Stimulated activated CD4-positive, alpha-beta T cell treated with anti-CD3 and anti-CD28 coated beads, Interleukin-1b, Interleukin-23, amount 100 ng/mL, for 48 hours (primary cell): ENCODE results near the gene C1R.

Source experiments
- DNase-seq: peaks from one replicate; pipeline ENCODE4 v3.0.0-alpha.2; 2020

Gene C1R

DNA sequence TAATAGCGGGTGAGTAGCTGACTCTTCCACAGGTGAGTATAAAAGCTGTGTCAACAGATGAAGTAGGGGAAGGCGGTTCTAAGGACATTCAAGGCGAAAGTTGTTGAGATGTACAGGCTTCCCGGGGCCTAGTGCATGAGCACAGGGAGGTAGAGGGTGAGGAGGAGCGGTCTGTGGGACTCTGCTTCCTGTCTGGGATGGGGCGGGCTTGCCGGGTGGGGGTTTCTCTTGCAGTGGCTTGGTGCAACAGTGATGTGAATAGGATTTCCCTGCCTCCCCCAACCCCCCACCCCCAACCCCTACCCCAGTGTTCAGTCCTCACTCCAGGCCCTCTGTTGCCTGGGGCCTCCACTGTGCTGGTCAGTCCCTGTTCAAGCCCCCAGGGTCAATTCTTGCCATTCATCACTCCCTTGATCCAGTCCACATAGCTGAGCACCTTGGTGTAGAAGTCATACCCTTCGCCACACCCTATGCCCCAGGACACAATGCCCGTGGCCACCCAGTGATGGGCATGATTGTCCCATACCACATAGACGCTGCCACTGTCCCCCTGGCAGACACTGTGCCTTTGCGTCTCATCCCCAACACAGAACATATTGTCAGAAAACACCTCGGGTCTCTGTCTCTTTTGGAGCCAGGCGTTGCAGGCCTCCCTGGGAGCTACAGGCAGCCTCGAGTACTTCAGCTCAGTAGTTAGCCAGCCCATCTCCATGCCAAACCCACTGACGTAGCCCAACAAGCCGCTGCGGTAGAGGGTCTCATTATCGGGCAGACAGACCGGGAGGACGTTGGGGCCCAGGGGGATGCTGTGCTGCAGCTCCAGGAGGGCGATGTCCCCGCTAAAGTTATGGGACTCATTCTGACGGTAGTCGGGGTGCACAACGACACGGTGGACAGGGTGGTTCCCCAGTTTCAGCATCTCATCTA, 4.0 kb upstream of the C1R start:
- no peak for DNase-seq

DNA sequence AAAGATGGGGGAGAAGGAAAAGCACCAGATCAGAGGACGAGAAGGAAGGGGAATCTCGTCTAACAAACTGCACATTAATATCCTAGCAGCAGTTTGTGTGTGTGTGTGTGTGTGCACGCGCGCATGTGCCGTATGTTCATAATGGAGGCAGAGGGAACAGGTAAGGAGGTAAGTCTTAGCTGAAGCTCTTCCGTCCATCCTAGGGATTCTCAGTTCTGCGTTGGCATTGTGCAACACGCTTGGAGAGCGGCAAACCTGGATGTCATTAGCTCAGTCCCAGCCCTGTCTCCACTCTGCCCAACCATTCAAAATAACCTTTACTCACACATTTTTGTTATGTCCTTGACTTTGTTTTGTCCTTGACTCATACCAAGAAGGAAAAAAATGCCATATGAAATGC, 1.6 kb upstream of the C1R start:
- DNase-seq, result no peak

DNA sequence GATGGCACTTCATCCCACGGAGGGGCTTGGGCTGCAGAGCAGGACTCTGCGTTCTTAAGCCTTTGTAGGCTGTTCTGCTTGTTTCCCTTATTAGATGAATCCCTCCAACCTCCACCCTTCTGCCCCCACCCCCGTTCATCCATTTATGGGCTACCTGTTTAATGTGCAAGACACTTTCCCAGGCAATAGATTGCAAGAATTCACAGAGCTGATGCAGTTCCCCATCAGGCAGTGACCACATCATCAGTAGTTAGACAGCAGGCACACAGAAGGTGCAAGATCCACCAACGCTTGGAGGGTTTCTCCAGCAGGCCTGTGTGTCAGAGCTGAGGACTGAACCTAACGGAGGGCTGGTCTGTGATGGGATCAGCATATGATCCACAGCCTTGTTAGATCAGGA, 1.2 kb upstream of the C1R start:
- no peak for DNase-seq

DNA sequence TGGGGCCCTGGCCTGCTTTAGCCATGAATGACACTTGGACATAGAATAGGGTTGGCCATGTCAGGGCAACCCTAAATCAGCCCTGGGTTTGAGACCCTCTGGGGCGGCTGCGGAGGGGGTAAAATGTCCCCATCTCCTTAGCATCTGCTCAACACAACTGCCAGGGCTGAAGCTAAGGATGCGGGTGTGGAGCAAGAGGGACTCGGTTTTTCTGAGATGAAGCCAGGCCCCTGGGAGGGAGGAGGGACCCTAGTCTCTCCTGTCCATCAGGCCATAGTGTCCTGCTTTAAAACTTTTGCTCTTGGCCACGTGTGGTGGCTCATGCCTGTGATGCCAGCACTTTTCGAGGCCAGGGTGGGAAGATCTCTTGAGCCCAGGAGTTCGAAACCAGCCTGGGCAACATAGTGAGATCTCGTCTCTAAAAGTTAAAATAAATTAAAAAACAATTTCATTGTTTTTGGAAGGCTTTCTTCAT, 778 bp upstream of the C1R start:
- DNase-seq, result no peak

DNA sequence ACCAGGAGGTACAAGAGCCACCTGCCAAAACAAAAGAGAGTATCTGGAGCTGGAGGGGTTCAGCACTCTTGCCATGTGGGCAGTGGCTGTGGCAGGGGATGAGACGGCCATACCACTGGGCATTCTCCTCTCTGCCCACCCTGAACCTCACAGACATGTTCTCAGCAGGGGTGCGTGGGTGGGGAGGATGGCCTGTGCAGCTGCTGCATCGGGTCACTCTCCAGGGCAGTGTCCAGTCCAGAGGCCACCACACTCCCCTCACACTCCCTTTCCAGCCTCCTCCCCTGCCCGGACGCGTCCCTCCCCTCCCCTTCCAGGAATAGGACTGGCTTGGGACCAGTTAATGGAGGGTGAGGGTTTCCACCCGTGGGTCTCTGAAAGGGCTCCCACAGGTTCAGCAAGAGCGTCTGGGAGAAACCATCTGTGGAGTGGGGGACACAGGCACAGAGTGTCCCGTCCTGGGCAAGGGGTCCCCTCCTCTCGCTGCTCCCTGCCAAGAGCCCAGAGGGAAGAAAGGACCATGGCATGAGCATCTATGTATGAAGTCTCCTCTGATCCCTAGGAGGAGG, 501 bp downstream of the C1R start:
- no peak for DNase-seq

DNA sequence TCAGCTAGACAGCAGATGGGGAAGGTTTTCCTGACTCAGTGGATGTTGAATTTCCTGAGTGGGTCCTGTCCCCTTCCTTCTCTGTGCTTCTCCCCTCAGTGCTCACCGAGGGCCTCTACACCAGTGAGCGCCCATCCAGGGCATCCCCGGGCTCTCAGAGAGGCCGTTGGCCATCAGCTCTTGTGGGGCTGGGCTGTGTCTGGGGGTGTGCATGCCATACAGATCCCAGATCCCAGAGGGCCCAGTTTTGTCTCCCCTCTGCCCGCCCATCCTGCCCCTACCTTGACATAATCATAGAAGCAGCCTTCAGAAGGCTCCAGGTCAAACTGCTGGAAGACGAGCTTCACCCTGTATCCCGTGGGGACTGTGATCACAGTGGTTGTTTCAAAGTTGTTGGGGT, 1.1 kb downstream of the C1R start:
- DNase-seq, result no peak

DNA sequence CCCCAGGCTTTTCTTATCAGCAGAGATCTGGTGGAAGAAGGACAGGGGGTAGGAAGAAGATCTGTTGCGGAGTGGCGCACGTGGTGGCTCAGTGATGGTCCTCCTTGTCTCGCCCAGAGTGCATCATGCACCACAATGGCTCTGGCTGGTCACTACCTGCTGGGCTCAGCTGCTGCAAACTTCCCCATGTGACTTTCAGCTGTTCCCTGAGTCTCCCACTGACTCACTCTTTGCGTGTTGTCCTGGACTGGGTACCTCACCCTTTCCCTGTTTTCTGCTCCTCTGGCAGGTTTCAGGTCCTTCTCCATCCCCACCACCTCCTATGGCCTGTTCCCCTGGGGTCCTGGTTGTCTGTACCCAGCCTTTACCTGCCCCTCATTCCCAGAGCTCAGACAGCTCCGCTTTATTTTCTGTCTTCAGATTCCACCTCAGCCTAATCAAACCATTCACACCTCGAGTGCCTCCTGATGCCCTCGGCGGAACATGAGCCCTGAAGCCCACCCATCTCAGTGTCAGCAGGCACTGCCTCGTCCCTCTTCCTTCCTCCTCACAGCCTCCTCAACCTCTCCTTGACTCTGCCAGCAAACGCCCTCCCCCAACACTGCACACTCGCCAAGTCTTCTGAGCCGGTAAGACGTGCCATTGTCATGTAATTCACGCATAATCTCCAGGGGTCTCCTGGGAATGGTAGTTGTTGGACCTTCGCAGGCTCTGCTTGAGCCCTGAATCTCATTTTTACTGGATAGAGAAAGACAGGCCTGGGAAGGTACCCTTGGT, 1.8 kb downstream of the C1R start:
- no peak for DNase-seq

DNA sequence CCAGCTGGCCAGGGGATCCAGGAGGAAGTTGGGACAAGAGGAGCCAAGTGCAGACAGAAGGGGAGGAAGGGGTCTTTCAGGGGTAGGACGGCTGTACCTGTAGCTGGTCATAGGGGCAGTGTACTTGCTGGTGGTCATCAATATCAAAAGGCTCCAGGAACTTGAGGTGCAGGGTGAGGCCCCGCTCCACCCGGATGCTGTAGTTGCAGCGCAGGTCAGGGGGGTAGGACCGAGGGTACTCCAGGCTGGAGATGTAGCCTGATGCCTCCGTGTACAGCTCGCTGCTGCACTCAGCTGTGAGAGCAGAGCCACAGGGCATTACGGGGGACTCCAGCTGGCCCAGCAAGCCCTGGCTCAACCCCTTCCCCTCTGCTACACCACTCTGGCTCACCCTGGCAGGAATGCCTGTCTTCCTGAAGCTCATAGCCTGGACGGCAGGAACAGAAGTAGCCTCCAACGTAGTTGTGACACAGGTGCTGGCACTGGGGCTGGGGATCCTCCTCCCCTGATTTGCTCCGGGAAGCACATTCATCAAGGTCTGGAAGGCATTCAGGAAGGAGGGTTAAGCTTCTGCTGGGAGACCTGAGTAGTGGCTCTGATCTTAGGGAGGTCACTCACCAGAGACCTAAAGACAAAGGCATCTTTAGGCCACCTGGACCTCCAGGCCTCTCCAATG, 2.9 kb downstream of the C1R start:
- DNase-seq, result no peak

DNA sequence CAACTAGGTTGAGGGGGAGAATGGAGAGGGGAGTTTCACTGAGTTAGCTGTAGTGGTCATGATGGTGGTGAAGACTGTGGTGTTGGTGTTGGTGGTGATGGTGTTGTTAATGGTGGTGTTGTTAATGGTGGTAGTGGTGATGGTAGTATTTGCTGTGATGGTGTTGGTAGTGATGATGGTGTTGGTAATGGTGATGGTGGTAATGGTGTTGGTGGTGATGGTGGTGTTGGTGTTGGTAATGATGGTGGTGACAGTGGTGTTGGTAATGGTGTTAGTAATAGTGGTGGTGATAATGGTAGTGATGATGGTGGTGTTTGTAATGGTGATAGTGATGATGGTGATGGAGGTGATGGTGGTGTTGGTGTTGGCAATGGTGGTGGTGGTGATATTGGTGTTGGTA, 9.1 kb downstream of the C1R start:
- no peak for DNase-seq

DNA sequence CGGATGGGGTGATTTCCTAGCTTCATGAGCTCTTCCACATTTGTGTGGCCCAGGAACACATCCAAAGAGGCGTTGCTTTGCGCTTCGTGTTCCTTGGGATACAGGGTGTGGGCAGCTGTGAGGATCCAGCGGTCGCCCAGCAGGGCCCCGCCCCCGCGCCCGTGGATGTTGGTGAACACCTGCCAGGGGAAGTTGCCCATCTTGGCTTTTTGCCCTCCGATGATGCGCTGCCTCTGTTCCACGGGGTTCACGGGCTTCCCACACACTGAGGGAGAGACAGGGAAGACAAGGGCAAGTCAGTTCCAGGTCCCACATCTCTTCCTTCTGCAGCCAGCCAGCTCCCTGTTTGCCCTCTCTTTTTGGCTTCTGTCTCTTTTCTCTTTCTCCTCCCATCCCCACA, 11.2 kb downstream of the C1R start:
- DNase-seq, result no peak

DNA sequence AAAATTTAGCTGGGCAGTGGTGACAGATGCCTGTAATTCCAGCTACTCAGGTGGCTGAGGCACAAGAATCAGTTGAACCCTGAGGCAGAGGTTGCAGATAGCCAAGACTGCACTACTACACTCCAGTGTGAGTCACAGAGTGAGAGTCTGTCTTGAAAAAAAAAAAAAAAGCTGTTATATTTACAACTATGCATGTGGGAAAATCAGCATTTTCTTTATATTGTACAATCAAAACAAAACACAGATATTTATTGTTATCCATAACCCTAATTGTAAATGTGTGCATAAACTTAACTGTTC, 12.5 kb downstream of the C1R start:
- DNase-seq, result no peak

DNA sequence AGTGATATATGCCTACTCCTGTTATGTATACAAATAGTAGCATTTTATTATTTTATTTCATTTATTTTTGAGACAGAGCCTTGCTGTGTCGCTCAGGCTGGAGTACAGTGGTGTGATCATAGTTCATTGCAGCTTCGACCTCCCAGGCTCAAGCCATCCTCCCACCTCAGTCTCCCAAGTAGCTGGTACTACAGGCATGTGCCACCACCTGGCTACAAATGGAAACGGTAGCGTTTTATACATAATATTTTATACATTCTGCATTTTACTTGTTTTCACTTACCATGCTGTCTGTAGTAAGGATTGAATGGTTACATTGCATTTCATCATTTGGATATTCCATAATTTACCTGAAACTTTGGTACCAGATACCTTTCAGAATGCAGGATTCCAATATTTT, 14.1 kb downstream of the C1R start:
- DNase-seq, result no peak

DNA sequence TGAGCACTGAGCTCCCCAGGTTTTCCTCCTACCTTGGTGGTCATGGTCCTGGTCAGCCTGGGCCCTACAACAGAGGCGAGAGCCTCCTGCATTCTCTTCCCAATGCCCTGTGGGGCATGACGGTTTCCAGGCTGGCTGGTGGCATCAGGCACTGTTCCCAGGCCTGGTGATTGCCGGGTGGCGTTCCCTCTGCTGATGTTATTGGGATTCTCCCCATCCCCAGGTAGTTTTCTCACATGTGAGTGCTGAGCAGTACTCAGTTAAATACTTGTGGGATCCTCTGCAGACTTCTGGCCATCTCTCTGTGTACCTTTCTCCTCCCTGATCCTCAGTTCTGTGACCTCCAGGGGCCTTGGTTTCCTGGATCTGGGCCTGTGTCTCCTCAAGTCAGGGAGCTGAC, 15.8 kb downstream of the C1R start:
- DNase-seq, result no peak

DNA sequence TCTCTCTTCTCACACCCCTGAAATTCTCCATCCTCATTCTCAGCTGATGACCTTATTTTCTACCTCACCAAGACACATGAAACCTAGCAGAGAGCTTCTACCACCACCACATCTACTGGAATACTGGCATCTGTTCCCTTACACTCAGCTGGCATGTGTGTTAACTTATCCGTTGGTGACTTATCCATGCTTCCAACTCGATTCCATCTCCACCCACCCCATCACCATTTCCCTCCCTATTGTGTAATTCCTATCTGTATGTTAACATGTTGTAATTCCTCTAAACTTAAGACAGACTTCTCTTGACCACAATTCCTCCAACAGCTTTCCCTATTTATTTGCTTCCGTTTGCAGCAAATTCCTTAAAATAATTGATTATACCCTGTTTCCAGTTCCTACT, 16.3 kb downstream of the C1R start:
- DNase-seq, result no peak

DNA sequence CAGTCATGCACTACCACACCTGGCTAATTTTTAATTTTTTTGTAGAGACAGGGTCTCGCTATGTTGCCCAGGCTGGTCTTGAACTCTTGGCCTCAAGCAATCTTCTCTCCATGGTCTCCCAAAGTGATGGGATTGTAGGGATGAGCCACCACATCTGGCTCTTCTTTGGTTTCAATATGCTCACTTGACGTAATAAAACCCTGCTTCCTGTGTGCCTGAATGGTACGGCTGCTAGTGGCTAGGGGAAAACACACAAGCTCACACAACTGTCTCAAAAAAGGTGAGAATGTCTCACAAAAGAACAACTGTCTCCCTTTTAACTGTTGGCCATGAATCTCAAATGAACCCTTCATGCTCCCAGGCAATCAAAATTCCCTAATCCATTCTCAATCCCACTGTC, 16.7 kb downstream of the C1R start:
- DNase-seq, result no peak

DNA sequence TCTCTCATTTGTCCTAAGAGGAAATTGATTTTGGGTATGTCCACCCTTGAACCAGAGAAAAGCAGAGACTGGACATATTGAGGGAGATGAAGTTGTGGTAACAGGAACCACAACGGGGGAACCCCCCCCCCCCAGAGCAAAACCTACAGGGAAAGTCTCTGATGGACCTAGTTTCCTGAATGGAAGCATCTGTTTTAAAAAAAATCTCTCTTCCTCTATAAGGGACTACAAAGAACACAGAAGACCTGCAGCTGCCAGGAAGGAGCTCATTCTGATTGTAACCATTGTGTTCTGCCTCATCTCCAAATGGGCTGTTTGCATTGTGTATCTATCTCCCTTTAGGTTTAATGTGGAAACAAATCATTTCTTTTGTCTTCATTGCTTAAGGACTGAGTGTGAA, 18.3 kb downstream of the C1R start:
- no peak for DNase-seq

DNA sequence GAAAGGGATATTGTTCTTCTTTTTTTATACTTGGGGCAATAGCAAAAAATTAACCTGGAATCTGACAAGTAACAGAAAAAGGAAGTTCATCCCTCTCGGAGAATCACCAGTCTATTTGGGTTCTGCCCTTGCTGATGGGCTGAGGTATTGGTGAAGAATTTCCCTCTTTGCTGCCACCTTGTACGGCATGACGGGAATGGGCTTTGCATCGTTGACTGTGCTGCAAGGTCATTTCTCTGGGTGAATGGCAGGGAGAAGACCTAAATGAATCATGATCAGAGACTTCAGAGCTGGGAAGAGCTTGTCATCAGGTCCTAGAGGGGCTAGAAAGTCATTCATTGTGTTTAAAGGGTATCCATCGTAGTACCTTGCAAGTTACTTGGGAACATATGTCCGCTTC, 19.7 kb downstream of the C1R start:
- no peak for DNase-seq

DNA sequence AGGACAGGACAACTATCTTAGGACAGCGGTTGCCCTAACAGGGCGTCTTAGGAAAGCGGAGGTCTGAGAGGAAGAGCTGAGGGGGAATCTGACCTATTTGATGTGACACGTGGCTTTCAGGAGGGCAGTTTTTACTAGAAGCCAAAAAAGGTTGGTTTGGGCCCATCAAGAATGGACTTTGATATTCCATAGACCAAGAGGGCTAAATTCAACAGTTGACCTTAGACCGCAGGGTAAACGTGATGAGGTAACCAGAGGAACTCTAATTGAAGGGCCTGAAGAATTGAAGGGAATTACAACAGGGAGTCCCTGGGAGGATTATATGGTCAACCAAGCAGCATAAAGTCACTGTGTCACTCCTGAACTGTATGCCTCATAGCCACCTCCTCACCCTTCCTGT, 20.2 kb downstream of the C1R start:
- no peak for DNase-seq

DNA sequence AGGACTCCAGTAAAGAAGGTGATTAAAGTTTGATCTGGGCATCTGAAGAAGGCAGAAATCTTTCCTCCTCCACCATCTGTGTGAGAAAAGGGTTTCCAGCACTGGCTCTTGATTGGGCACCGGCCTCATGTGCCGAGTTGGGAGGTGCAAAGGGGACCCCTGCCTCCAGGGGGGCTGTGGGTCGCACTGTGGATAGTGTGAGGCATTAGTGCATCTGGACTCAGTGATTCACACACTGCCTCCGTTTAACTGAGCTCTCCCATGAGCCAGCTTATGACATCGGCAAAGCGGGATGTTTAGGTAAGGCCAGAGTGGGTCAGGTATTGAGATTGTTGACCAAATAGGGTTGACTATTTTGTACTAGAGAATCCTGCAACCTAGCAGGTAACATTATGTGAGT, 22.9 kb downstream of the C1R start:
- no peak for DNase-seq

DNA sequence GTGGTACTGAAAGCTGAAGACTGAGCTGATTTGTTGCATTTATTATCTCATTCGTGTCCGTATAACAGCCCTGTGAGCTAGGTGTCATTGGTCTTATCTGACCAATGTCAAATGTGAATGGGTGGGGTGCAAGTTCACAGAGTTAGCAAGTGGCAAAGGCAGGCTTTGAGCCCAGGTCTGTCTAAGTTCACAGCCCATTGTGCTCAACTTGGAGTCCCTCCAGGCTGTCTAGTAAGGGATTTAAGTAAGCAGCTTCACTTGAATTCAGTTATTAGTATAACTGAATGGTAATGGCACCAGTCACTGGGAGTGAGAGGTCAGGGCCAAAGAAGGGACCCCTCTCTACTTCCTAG, 23.3 kb downstream of the C1R start:
- DNase-seq, result no peak

DNA sequence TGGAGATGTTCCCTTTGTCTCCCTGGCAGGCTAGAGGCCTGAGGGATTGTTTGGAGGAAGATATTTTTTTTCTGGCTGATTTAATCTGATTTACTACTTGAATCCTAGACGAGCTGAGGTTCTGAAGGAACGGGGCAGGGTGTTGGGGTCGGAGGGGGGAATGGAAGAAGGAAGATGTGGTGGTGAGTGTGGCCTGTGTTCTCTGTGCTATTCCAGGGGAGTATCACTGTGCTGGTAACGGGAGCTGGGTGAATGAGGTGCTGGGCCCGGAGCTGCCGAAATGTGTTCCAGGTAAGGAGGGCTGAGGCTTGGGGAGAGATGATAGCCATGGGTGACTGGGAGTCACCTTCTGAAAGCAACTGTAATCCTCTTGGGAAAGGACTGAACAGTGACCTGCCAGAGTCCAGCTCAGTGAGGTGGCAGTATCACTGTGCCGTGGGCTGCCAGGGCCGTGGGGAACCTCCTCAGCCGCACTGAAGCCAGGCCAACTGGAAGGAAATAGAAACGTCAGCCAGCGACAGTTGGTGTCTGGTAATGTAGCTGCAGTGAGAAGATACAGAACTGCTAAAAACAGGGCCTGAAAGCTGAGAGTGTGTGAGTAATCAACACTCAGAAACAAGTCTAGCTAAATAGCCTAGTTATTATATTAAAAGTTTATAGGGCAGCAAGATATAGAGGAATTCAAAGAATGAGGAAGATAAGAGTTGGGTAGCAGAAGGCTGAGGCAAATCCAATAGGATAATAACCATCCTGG, 23.8 kb downstream of the C1R start:
- DNase-seq, result no peak

DNA sequence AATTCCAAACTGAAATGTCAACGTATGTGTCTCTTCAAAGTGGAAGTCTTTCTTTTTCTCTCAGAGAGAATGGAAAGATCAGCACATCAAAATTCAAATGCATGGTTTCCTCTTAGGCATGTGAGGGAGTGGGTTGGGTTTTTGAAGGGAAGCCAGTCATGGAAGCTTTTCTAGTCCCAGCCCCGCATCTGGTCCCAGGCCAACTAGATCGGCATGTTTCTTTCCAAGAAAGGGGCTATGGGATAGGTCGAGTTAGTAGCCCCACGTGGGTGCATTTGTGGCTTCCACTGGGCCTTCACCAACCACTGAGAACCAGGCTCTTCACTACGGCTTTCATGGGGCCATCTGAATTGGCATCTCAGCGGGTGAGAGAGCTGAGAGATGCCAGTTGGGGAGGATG, 25.1 kb downstream of the C1R start:
- DNase-seq, result no peak

DNA sequence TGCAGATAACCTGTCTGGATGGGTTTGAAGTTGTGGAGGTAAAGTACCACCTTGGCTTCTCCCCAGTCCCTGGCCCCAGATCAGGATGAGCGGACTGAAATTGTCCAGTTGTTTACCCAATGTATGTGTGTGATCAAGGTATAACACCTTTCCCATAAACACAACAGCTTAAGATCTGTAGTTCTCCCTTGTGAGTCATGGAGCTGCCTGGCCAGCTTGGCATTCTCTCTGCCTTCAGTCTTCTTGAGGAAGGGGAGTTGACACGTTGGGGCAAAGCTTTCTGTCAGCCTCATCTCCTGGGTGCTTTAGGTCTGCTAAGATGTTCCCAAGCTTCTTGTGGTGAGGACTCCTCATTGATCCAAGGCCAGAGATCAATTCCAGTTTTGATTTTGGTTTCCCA, 25.6 kb downstream of the C1R start:
- DNase-seq, result no peak
